Measurements from ENCODE around the gene GJB2.

- TF ChIP-seq EZH2phosphoT487 (IDR thresholded peaks at IDR 0.05; ENCODE audit: insufficient read depth, low read depth), result no peak
- no peak for TF ChIP-seq EZH2 (IDR thresholded peaks at IDR 0.05; ENCODE audit: insufficient read depth, poor library complexity, severe bottlenecking)
These were observed 29.8 kb upstream of the GJB2 start for GRCh38 chr13:20222553-20222952.

All from GM23248 (cell line).